Epithelial cell of esophagus (primary cell): ENCODE measurements around the gene KRT3.

Experiments used
- DNase-seq: peaks from one replicate; pipeline ENCODE4 v3.0.0; 2010; ENCODE audit warnings: low read depth
- H3K4me3 ChIP-seq: 2 replicates; pipeline ENCODE4 v1.5.1; 2011; ENCODE audit warnings: mild to moderate bottlenecking, low read length, control low read depth
- TF ChIP-seq, protein P1 (sequence below): IDR thresholded peaks from 2 replicates; pipeline ENCODE4 v1.5.1; 2011; ENCODE audit warnings: low read depth, mild to moderate bottlenecking, low read length, control low read depth, inconsistent platforms; ENCODE audit not compliant: insufficient read depth; ENCODE audit errors: missing control alignments

The KRT3 gene

DNA sequence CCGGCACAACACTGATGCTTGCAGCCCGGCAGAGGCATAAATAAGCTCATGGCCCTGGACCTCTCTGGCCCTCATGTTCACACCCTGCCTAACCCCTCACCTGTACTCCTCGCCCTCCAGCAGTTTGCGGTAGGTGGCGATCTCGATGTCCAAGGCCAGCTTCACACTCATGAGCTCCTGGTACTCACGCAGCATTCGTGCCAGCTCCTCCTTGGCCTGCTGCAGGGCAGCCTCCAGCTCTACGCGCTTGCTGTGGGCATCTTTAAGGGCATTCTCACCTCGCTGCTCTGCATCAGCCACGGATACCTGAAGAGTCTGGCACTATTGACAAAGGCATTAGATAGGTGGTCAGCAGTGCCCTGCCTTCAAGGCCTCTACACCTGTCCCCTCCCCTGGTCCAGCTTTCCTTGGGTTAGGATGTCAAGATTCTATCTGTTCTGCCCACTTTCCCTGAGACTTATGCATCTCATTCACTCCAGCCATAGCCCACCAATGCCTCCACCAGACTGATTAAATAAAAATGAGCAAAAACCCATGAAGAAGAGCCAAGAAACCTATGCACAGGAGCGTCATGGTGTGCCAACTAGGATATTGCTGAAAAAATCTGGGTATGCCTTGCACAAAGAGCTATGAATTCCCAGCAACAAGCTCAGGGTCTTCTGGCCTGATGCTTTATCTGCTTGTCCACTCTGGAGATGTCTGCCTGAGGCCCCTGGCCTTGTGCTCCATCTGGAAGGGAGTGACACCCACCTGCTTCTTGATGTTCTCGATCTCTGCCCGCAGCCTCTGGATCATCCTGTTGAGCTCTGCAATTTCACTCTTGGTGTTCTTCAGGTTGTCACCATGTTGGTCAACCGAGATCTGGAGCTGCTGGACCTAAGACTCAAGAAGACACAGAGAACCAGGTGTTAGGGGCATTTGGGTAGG, 11.9 kb upstream of the KRT3 start:
- DNase-seq: no peak
- H3K4me3 ChIP-seq: no peak overlapping the region
- TF ChIP-seq, protein P1, sequence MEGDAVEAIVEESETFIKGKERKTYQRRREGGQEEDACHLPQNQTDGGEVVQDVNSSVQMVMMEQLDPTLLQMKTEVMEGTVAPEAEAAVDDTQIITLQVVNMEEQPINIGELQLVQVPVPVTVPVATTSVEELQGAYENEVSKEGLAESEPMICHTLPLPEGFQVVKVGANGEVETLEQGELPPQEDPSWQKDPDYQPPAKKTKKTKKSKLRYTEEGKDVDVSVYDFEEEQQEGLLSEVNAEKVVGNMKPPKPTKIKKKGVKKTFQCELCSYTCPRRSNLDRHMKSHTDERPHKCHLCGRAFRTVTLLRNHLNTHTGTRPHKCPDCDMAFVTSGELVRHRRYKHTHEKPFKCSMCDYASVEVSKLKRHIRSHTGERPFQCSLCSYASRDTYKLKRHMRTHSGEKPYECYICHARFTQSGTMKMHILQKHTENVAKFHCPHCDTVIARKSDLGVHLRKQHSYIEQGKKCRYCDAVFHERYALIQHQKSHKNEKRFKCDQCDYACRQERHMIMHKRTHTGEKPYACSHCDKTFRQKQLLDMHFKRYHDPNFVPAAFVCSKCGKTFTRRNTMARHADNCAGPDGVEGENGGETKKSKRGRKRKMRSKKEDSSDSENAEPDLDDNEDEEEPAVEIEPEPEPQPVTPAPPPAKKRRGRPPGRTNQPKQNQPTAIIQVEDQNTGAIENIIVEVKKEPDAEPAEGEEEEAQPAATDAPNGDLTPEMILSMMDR: no peak

DNA sequence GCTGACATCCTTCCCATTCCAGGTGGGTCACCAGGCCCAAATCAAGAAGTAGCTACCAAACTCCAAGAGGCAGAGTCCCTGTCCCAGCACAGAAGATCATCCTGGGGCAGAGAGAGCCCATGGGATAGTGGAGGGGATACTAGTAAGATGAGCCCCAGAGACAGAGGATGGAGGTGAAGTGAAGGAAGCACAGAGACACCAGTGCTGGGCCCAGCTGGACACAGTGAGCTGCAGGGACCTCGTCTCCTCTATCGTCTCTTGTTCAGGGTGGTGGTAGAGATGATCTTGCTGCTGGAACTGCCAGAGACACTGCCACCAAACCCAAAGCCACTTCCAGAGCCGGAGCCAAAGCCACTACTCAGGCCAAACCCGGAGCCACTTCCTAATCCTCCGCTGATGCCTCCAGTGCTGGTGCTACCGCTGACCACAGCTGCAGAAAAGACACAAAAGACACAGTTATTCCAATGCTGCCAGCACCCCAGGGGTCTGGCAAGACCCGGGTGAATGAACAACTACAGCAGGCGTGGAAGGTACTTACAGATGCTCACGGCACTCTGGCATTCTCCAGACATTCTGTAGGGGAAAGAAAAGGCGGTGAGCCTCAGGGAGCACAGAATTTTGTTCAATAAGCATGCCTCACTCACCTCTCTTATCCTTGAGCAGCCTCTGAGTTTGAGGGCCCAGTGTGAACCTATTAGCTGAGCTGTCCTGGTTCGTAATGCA, 11.1 kb upstream of the KRT3 start:
- no peak overlapping the region for H3K4me3 ChIP-seq
- TF ChIP-seq, protein P1: no peak
- no peak for DNase-seq

DNA sequence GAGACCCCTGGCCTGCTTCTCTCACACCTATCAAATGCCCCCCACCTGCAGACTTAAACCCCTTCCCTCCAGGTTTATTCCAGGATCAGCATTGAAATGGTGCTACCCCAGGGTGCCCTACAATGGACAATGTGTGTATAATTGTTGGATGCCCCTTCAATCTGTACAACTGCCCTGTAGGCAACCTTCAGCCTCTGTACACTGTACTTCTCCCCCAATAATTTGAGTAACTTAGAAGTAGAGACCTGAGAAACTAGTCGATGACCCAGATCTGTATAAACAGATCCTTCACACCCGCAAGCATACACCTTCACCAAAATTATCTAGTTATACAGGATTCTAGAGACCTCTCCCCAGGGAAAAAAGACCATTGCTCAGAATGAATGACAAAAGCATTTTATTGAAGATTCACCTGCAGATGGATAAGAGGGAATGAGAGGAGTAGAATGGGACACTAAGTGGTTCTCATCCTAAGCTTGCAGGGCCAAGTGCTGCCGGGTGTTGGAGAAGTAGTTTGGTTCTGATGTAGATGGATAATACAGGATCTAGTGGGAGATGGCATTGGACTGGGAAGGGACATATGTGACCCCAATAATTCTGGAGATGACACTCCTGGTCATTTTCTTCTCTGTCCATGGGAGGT, 10.4 kb upstream of the KRT3 start:
- no peak for DNase-seq
- no peak overlapping the region for H3K4me3 ChIP-seq
- TF ChIP-seq, protein P1: no peak

DNA sequence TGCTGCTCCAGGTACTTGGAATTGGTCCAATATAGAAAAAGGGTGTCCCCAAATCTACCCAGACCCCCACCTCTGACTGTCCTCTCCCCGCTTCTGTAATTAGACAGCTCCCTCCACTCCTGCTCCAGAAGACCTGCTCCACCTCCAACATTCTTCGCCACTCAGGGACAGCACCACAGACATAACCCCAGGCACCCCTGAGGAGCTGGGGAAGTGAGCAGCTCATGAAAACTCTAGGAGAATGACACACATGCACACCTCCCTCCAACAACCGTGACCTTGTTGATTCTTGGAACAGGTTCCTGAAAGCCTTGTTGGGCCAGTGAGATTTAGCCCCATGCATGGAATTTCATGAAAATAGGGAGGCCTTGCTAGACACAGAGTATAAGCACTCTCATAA, 9.8 kb upstream of the KRT3 start:
- TF ChIP-seq, protein P1: no peak
- no peak overlapping the region for H3K4me3 ChIP-seq
- DNase-seq: no peak

DNA sequence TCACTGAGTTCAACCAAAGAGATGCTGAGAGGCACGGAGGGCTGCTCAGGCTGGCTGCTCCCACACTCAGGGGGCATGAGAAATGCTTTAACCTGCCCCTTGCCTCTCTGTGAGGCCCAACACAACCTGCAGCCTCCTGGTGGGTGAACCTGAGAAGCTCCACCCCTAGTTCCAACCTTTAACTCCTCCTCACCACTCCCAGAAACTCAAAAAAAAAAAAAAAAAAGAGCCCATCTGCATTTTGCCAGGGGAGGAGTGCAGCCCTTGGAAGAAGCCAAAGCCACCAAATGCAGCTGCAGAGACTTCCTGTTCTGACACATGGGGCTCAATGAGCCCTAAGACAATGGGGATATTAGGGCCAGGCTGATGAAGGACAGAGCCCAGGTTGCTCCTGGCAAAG, 9.1 kb upstream of the KRT3 start:
- no peak for DNase-seq
- H3K4me3 ChIP-seq: no peak overlapping the region
- TF ChIP-seq, protein P1: no peak

DNA sequence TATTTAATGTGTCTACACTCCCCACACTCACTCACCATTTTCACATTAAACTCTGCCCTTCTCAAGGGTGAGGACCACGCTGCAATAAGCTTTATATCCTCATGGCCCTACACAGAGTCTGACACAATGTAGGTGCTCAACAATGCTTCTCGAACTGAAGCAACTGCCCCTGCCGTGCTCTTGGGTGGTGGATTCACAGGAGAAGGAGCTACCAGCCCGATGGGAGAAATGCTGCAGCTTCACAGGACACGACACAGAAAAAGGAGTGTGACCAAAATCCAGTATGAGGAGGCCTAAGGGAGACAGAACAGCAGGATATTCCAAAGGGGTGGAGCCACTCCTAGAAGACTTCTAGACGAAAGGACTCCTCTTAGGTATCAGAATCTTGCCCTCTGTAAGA, 6.5 kb upstream of the KRT3 start:
- TF ChIP-seq, protein P1: no peak
- no peak for DNase-seq

More for the DNA sequence above, 6.5 kb upstream of the KRT3 start:
- no peak overlapping the region for H3K4me3 ChIP-seq
